ENCODE results near the gene CD300LG.
"Not testable (repeated sequence)": the region's sequence is repeated elsewhere in the genome, so short reads cannot be mapped to it uniquely, and the experiment has no call there.

The CD300LG gene

DNA sequence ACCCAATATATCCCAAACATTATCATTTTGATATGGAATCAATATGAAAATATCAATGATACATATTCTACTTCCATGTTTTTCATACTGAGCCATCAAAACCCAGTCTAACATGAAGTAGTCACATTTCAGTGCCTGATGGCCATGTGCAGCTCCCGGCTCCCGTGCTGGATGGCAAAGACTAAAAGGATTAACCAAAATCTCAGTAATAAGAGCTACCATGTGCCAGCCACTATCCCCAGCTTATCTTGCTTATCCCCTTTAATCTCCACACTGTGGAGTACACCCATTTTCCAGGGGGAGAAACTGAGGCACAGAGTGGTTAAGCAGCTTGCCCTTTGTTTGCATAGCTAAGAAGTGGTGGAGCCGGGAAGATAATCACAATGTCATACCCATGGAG is 9.2 kb downstream of the CD300LG start:
- DNase-seq = no peak

GRCh38 chr17:43857141-43857540 is 10.2 kb downstream of the CD300LG start:
- no peak for DNase-seq

- no peak for DNase-seq
Observed at GRCh38 chr17:43857957-43858600, 11.1 kb downstream of the CD300LG start.

DNA sequence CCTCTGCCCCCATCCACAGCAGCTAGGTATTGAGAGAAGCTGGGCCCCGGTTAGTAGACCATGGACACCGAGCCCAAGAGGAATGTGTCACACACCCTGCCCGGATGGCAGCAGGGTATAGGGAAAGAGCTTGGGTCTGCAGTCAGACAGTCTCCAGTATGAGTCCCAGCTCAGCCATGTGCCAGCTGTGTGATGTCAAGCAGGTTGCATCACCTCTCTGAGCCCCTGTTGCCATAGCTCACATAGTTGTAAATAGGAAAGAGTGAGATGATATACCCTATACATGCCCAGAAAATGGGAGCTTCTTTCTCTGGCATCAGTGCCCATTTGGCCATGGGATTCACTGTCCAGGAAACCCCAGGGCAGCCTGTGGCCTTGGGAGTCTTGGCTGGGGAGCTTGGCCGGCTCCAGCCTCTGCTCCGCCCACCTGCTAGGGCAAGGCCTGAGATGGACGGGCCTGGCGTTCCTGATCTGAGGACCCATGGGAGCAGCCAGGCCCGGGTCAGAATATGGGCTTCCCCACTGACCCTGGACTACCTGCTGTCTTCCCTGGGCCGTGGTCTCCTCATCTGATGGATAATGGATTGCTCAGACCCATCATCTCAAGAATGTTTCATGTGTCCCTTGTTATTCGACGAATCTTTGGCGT is 13.2 kb downstream of the CD300LG start:
- DNase-seq = no peak

DNA sequence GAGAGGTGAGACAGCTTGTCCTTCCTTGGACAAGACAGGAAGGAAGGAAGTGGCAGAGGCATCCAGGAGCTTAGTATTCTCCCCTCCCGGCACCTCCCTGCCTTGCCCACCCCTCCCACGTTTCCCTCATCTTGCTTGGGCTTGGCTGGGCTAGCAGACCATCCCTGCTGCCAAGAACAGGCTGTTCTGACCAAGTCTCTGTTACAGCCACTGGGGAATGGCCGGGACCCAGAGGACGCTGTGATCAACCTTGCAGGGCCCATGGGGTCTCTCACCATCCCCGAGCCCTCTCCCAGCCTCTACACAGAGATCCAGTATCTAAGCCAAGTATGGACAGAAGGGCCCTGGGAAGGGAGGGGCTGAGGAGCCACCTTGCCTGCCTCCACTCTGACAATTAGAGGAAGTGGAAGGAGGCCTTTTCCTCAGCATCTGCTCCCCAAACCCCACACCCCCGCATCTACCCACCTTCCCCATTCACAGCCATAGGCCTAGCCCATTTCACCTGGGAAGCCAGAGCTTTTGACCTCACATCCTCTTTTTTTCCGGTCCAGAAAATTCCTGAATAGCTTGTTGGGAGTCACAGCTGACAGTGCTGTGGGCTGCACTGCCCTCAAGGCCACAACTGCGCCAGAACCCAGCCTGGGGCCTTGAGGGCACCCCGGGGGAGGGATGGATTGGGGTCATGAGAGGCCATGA is 14.1 kb downstream of the CD300LG start:
- DNase-seq = peak in 1 of 3 donors; percentile 12

- DNase-seq = no peak
Observed at GRCh38 chr17:43861960-43862359, 15.0 kb downstream of the CD300LG start.

- no peak for DNase-seq
Observed at GRCh38 chr17:43864161-43864984, 17.4 kb downstream of the CD300LG start.

DNA sequence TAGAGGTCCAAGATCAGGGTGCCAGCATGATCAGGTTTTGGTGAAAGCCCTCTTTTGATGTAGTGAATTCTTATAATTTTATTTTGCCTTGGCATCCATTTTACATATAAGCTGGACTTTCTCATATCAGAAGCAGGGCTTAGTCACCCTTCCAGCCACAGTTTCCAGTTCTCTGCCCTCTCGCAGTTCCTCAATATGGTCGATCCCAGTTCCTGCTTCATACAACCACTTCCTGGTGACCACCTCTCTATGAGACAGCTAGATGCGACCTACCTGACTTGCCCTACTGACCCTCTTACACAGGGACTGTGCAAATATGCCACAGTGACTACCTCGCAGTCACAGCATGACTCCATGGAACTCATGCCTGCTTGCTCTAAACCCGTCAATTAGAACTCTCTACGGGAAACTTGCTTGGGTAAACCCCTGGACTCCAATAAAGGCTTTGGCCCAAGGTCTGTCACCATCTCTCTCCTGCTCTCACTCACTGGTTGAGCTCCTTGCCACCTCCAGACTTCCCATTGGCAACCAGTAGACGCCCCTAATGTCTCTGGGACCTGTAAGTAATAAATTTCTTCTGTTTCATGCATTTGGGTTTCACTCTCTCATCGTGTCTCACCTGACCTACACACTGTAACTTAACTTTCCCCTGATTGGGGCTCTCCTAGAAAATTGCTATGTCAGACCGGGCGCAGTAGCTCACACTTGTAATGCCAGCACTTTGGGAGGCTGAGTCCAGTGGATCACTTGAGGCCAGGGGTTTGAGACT is 21.4 kb downstream of the CD300LG start:
- peak; percentile 75 to 84 (median 83) for DNase-seq

DNA sequence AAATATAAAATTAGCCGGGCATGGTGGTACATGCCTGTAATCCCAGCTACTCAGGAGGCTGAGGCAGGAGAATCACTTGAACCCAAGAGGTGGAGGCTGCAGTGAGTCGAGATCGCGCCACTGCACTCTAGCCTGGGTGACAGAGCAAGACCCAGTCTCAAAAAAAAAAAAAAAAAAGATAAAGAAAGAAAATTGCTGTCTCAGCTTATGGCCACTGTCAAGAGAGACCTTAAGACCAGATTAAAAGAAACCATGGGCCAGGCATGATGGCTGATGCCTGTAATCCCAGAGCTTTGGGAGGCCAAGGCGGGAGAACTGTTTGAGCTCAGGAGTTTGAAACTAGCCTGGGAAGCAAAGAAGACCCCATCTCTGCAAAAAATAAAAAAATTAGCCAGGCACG is 22.1 kb downstream of the CD300LG start:
- DNase-seq = not testable (repeated sequence)

DNA sequence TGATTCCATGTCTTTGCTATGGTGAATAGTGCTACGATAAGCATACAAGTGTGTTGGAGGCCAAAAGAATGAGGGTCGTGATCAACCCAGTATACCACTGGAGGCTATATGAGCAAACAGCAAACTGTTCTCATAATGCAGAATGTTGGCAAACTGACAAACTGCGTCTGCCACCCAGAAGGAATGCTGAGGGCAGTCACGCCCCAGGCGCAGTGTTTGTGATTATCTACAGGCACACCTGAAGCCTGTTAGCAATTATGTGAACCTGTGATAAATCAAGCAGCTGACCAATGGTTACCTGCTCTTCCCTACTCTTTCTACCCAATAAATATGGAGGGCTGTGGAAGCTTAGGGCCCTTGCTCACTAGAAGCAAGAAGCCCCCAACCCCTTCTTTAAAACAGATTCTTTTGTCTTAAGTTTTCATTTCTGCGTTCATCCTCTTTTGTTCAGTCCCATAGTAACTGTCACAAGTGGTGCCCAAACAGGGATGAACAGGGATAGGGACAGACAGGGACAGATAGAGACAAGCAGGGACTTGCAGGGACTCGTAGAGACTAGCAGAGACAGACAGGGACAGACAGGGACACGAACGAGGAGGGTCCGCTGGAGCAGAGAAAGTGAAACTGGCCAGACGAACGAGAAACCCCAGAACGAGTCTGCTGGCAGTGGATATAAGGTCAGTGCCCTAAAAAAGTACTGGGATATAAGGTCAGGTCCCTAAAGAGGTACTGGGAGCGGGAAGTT is 25.1 kb downstream of the CD300LG start:
- DNase-seq = no peak

DNA sequence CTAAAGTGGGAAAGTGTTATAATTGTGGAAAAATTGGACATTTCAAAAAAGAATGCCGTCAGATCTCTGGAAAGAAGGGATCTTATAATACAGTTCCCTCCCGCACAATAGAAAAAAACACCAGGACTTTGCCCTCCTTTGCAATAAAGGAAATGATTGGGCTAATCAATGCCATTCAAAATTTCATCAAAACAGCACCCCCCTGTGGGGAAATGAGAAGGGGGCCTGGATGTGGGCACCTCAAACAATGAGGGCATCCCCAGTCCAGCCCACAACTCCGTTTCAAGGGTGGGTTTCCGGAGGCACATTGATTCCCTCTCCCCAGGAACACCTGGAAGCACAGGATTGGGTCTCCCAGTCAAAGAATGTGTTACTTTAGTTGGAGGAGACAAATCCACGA is 26.1 kb downstream of the CD300LG start:
- DNase-seq = no peak

GRCh38 chr17:43873815-43874214 is 26.8 kb downstream of the CD300LG start:
- DNase-seq = no peak

- DNase-seq = no peak
Observed at GRCh38 chr17:43874293-43874692, 27.3 kb downstream of the CD300LG start.

- DNase-seq = peak in 2 of 3 donors; percentile 13 to 22
Observed at GRCh38 chr17:43875476-43876147, 28.6 kb downstream of the CD300LG start.

GRCh38 chr17:43877031-43877430 is 30.1 kb downstream of the CD300LG start:
- DNase-seq = no peak

- no peak for DNase-seq
Observed at GRCh38 chr17:43877451-43878155, 30.6 kb downstream of the CD300LG start.

DNA sequence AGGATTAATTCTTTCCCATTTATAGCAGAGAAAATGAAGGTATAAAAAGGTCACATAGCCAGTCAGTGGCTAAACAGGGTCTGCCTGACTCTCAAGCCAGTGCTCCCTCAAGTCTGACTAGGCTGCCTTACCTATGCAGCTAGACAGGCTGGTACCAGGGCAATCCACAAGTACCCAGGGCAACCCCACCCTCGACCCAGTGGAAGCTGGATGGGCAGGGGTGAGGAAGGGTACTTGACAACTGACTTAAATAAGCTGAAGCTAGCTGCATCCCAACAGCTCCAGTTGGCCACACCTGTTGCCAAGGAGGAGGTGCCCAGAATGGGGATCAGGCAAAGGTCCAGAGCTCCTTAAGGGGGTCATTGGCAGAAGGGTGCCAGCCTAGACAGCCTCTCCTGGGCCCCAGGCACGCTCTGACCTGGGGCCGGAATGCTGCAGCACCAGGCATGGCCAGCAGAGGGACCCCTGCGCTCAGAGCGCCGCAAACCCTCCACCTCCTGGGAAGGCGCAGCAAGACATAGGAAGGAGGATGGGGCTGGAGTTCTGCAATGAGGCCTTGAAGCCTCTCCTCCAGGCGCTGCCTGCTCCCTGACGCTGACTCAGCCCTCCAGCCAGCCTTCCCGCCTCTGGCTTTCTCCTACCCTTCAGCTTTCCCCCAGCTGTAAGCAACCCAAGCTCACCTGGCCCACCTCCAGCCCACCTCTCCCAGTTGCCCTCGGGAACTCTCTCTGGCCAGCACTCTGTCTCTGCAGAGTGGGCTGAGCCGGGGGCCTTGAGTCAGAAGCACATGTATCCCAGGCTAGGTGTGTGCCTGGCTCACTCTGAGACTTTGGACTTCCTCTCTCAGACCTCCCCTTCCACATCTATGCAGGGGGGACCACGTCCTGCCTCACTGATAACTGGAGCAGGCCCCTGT is 31.5 kb downstream of the CD300LG start:
- DNase-seq = peak; percentile 66 to 85 (median 80)

DNA sequence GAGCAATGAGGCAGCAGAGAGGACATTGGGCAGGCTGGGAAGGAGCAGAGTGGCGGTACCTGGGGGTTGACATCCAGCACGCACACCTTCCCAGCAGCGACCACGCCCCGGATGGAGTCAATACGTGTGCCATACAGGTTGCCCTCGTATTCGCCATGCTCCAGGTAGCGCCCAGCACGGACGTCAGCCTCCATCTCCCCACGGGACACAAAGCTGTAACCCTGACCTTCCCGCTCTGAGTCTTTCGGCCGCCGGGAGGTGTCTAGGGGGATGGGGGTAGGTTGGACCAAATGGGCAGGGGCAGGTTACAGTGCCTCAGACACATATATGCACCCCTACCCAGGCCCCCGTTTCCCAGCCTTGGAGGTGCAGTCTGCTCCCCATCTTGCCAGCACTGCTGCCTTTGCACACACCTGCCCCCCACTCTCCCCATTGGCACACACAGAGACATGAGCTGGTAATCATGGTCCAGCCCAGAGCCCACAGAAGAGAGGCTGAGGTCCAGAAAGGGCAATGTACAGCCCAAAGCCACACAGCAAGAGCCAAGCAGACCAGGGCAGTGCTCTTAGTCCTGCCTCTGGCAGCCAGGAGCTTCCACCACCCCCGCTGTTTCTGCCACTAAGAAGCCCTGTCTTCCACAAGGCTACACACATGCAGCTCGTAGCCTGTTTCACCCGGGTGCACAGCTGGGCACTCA is 32.9 kb downstream of the CD300LG start:
- DNase-seq = no peak
